A549 (cell line): ENCODE measurements around the gene LAMC3. TPM values are rescaled to one million over a fixed set of nuclear protein-coding genes. Genes with fewer than 3 reads are reported as not detected.
A peak's percentile ranks its signal among the peaks of the same experiment; 100 is the strongest.

Source experiments
- ATAC-seq, 2 experiments: fragments of 200-7000 bp in 1 of 2; fragments of >200 bp in 1 of 2; cut with Nextera tagmentation in 1 of 2; cut with Tn5 transposase in 1 of 2; 3 replicates each; pipeline versions ENCODE4 v1.8.0 to v1.9.1; 2018 to 2020; ENCODE audit warnings: mild to moderate bottlenecking in 1 of 2, moderate library complexity in 1 of 2
- CTCF ChIA-PET: fragments of 300-600 bp; sonication (Branson Sonifier 250); formaldehyde crosslinking; extraction: SDS; loops from one replicate; lab custom pipeline; 2021; ENCODE audit warnings: antibody characterized with exemption, inconsistent platforms; lab: Yijun Ruan, JAX
- POLR2A ChIA-PET: fragments of 350-600 bp; formaldehyde crosslinking; extraction: SDS; loops from one replicate; lab custom pipeline; 2021; ENCODE audit warnings: antibody characterized with exemption, inconsistent platforms; lab: Yijun Ruan, JAX
- DNase-seq, 2 experiments: peaks; one replicate each; pipeline versions ENCODE4 v3.0.0 to v3.0.0-alpha.2; 2011 to 2016; ENCODE audit warnings: low read depth in 1 of 2, low spot score in 1 of 2
- FAIRE-seq: peaks from 2 replicates; lab custom pipeline; 2011; peaks lifted over from hg19 to GRCh38; lab: Jason Lieb, UNC
- H3K27ac ChIP-seq, 2 experiments: fragments of >200 bp; sonication (Bioruptor Twin); formaldehyde crosslinking; 3 replicates each; pipeline ENCODE4 v1.5.1; 2016 to 2017
- H3K4me1 ChIP-seq: fragments of >200 bp; sonication (Bioruptor Twin); formaldehyde crosslinking; 3 replicates; pipeline ENCODE4 v1.6.1; 2016
- H3K4me2 ChIP-seq: fragments of >200 bp; sonication (Bioruptor Twin); formaldehyde crosslinking; 3 replicates; pipeline ENCODE4 v1.6.1; 2016
- H3K4me3 ChIP-seq: fragments of >200 bp; sonication (Bioruptor Twin); formaldehyde crosslinking; 3 replicates; pipeline ENCODE4 v1.5.1; 2016
- H3K9me3 ChIP-seq: fragments of >200 bp; sonication (Bioruptor Twin); formaldehyde crosslinking; 3 replicates; pipeline ENCODE4 v1.6.1; 2016
- BHLHE40 ChIP-seq: IDR thresholded peaks from 2 replicates; pipeline ENCODE4 v1.6.1; 2012; ENCODE audit warnings: low read depth, low read length, inconsistent platforms
- CHD2 ChIP-seq: fragments of 150-350 bp; IDR thresholded peaks from 2 replicates; pipeline ENCODE4 v1.6.1; 2014; ENCODE audit warnings: low read length; ENCODE audit not compliant: partially characterized antibody
- EHF ChIP-seq: fragments of 250-450 bp; sonication (Bioruptor Pico); IDR thresholded peaks from 2 replicates; pipeline ENCODE4 v1.5.0; 2020; ENCODE audit warnings: mild to moderate bottlenecking
- EHMT2 ChIP-seq: fragments of 200-600 bp; sonication (generic); IDR thresholded peaks from 2 replicates; pipeline ENCODE4 v1.6.1; 2016; ENCODE audit warnings: antibody characterized with exemption, low read depth, mild to moderate bottlenecking, moderate library complexity
- ESRRA ChIP-seq: fragments of 150-350 bp; IDR thresholded peaks from 2 replicates; pipeline ENCODE4 v1.6.1; 2014; ENCODE audit warnings: mild to moderate bottlenecking, low read length, borderline replicate concordance
- FOXS1 ChIP-seq: fragments of 250-450 bp; sonication (Bioruptor Pico); IDR thresholded peaks from 2 replicates; pipeline ENCODE4 v1.5.0; 2020; ENCODE audit warnings: mild to moderate bottlenecking, moderate library complexity
- HES2 ChIP-seq: fragments of >200 bp; sonication (Bioruptor Twin); formaldehyde crosslinking; IDR thresholded peaks from 2 replicates; pipeline ENCODE4 v1.6.1; 2016
- JUN ChIP-seq, 2 experiments: fragments of >200 bp; sonication (Bioruptor Twin); formaldehyde crosslinking; IDR thresholded peaks; 2 replicates in 1 of 2; 3 replicates in 1 of 2; pipeline ENCODE4 v1.6.1; 2016 to 2017
- JUNB ChIP-seq: fragments of >200 bp; sonication (Bioruptor Twin); formaldehyde crosslinking; IDR thresholded peaks from 2 replicates; pipeline ENCODE4 v1.6.1; 2016
- NR3C1 ChIP-seq: fragments of >200 bp; sonication (Bioruptor Twin); formaldehyde crosslinking; IDR thresholded peaks from 3 replicates; pipeline ENCODE4 v1.6.1; 2017
- PHF8 ChIP-seq: fragments of 200-600 bp; sonication (generic); IDR thresholded peaks from 2 replicates; pipeline ENCODE4 v1.6.1; 2016; ENCODE audit warnings: low read depth, mild to moderate bottlenecking, antibody characterized with exemption, moderate library complexity, borderline replicate concordance
- REST ChIP-seq: fragments of 200-600 bp; sonication (generic); IDR thresholded peaks from 2 replicates; pipeline ENCODE4 v1.6.1; 2016; ENCODE audit warnings: antibody characterized with exemption, mild to moderate bottlenecking, moderate library complexity
- RNF2 ChIP-seq: fragments of 200-600 bp; sonication (generic); IDR thresholded peaks from 2 replicates; pipeline ENCODE4 v1.6.1; 2016; ENCODE audit warnings: low read depth, mild to moderate bottlenecking, antibody characterized with exemption, moderate library complexity, borderline replicate concordance
- SMC3 ChIP-seq: fragments of >200 bp; sonication (Bioruptor Twin); formaldehyde crosslinking; IDR thresholded peaks from 3 replicates; pipeline ENCODE4 v1.6.1; 2018; ENCODE audit warnings: inconsistent platforms
- TFCP2L1 ChIP-seq: fragments of 250-450 bp; sonication (Bioruptor Pico); IDR thresholded peaks from 2 replicates; pipeline ENCODE4 v1.5.0; 2021; ENCODE audit warnings: mild to moderate bottlenecking
- TP53 ChIP-seq: fragments of 250-450 bp; sonication (Bioruptor Pico); IDR thresholded peaks from 2 replicates; pipeline ENCODE4 v1.5.0; 2021; ENCODE audit warnings: mild to moderate bottlenecking, moderate library complexity
- ZNF302 ChIP-seq: fragments of 250-450 bp; sonication (Bioruptor Pico); IDR thresholded peaks from 2 replicates; pipeline ENCODE4 v1.9.0; 2021; ENCODE audit warnings: inconsistent platforms, mild to moderate bottlenecking, moderate library complexity
- ZSCAN20 ChIP-seq: fragments of 250-450 bp; sonication (Bioruptor Pico); IDR thresholded peaks from 2 replicates; pipeline ENCODE4 v1.8.0; 2022; ENCODE audit warnings: mild to moderate bottlenecking, moderate library complexity
- WGBS: methylation state at CpG from one replicate; pipeline ENCODE4 v1.1.6; 2017; ENCODE audit errors: missing lambda C conversion rate; 5-methylcytosine and 5-hydroxymethylcytosine counted together
- polyA plus RNA-seq, 4 experiments: library from polyadenylated mRNA; depleted of rRNA in 3 of 4; stranded (reverse); fragments of >200 nt; fragmentation: RNase III in 1 of 4; extraction: RNeasy Plus Mini Kit Qiagen cat#74134 plus additional on column Dnase treatment in 1 of 4; gene quantifications; 2 replicates in 3 of 4; 3 replicates in 1 of 4; pipeline ENCODE4 v1.2.3, GENCODE V29; 2011 to 2017
- TF ChIP-seq, protein P1 (sequence below): IDR thresholded peaks from 2 replicates; pipeline ENCODE4 v1.6.1; 2012

Gene LAMC3
- polyA plus RNA-seq, 2 of the 4 experiments (the other 2 are of a cell fraction) = 1.0 to 1.5 TPM

GRCh38 chr9:130973686-130974281 is 35.2 kb upstream of the LAMC3 start:
- Histone ChIP-seq H3K4me1 (no peaks in the 10 kb centered on the region), H3K9me3 (no peaks in the 10 kb centered on the region)
- TF ChIP-seq ZNF302 (CRISPR knock-in tag) (no peak), RNF2 (no peak), NR3C1 (no peak), ESRRA (no peak), REST (no peak), ZSCAN20 (no peak)
- TF ChIP-seq, all 56 proteins: peak for 0
- DNase-seq (no peak), ATAC-seq (peak; percentile 17 to 38; a peak in 4 of 6 replicates), FAIRE-seq (no peak)
- ChIA-PET POLR2A (interaction anchor here (0.5 to 0.7 kb wide), 2 partner anchors 7 to 11 kb away, joined by 3 read pairs; no protein-coding TSS in a partner anchor), CTCF (interaction anchor here (0.5 to 3.1 kb wide), 14 partner anchors 9 to 289 kb away, joined by 3 to 14 read pairs (median 4); no protein-coding TSS in a partner anchor)
- no peak overlapping the region for H3K4me3 ChIP-seq
- 33% methylated on average over 19 of the region's 21 CpGs for WGBS
- no peak overlapping the region for H3K4me2 ChIP-seq
- H3K27ac ChIP-seq = no peak overlapping the region

DNA sequence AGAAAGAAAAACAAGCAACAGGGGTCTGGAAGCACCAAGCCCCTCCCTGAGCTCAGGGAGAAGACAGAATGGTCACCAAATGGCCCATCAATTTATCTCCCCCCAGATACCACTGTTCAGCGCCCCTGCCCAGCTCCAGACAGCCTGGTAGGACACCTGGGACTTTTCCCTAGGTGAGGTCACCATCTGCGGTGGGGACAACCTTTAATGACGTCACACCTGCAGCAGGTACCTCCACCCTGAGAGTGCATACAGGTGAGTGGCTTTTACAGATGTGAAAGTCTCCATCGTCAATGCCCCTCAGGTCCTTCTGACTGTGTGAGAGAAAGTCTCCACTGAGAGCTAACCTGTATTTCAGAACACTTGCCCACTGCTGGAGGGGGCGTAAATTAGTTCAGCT is 34.3 kb upstream of the LAMC3 start:
- ChIA-PET POLR2A (interaction anchor here (0.7 kb wide), 1 partner anchor 8 kb away, joined by 3 read pairs; no protein-coding TSS in a partner anchor), CTCF (interaction anchor here (0.8 to 3.1 kb wide), 10 partner anchors 11 to 274 kb away, joined by 3 to 14 read pairs (median 6); no protein-coding TSS in a partner anchor)
- TF ChIP-seq PHF8 (no peak), JUNB (no peak), EHF (CRISPR knock-in tag) (no peak), FOXS1 (CRISPR knock-in tag) (no peak), REST (no peak), HES2 (no peak), JUN (IDR thresholded peaks at IDR 0.05) (no peak), TP53 (no peak), ZNF302 (CRISPR knock-in tag) (no peak), CHD2 (no peak), EHMT2 (no peak), TFCP2L1 (CRISPR knock-in tag) (no peak), BHLHE40 (no peak), SMC3 (no peak)
- TF ChIP-seq, protein P1, sequence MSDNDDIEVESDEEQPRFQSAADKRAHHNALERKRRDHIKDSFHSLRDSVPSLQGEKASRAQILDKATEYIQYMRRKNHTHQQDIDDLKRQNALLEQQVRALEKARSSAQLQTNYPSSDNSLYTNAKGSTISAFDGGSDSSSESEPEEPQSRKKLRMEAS = no peak
- FAIRE-seq (no peak), ATAC-seq (no peak), DNase-seq (no peak)
- Histone ChIP-seq H3K4me1 (no peaks in the 10 kb centered on the region), H3K4me2 (no peak overlapping the region), H3K4me3 (no peak overlapping the region), H3K27ac (no peak overlapping the region), H3K9me3 (no peaks in the 10 kb centered on the region)
- 44% methylated on average over 5 of the region's 5 CpGs for WGBS
